ENCODE data around the gene FAM193B. TPM values are rescaled to one million over a fixed set of nuclear protein-coding genes. Genes with fewer than 3 reads are reported as not detected.

Gene FAM193B
- total RNA-seq, 2 experiments from 2014 or later = 63.6 to 77.7 TPM

GRCh38 chr5:177474002-177474476 lies 80.3 kb downstream of the FAM193B start:
- peaks cover 7% of the 10 kb centered on the region for H3K36me3 Mint-ChIP-seq (ENCODE audit: low read depth)
- H3K27me3 Mint-ChIP-seq = peaks cover 4% of the 10 kb centered on the region
- H3K4me1 Mint-ChIP-seq = peaks cover 40% of the 10 kb centered on the region
- DNase-seq (no peak), ATAC-seq (no peak)
- H3K9me3 Mint-ChIP-seq (ENCODE audit: low read depth) = no peaks in the 10 kb centered on the region
- intact Hi-C loops (cut with DNase I, micrococcal nuclease) = no loop called here
- ChIA-PET POLR2A (no interaction called here), CTCF (interaction anchor here (0.7 to 1.4 kb wide), 3 partner anchors 27 to 83 kb away, joined by 3 to 4 read pairs (median 3); no protein-coding TSS in a partner anchor)
- peak overlapping the region; percentile 70 for H3K27ac Mint-ChIP-seq
- H3K4me3 Mint-ChIP-seq = peak overlapping the region; percentile 65

GRCh38 chr5:177473443-177474001 lies 80.8 kb downstream of the FAM193B start, which contains the start of gene DBN1:
Gene DBN1, minus strand, starts transcription at chr5:177473634. Its CDS starts 113 bp downstream, at chr5:177473521.
- Mint-ChIP-seq H3K36me3 (ENCODE audit: low read depth) (peaks cover 2% of the 10 kb centered on the region), H3K9me3 (ENCODE audit: low read depth) (no peaks in the 10 kb centered on the region), H3K4me3 (peak within 1 kb of the TSS; percentile 65), H3K4me1 (peaks cover 35% of the 10 kb centered on the region), H3K27me3 (peaks cover 4% of the 10 kb centered on the region), H3K27ac (peak within 1 kb of the TSS; percentile 70)
- ChIA-PET POLR2A (no interaction called here), CTCF (interaction anchor here (0.7 to 1.5 kb wide), 7 partner anchors 16 to 83 kb away, joined by 3 to 5 read pairs (median 3); no protein-coding TSS in a partner anchor)
- peak; percentile 62 for DNase-seq
- ATAC-seq = peak; percentile 44
- intact Hi-C loops (cut with DNase I, micrococcal nuclease) = loop anchor here in 1 of 2 experiments (1.0 kb wide), 2 partner anchors 24 to 43 kb away; partner anchors contain the start of genes DDX41 and PDLIM7

- intact Hi-C loops (cut with DNase I, micrococcal nuclease) = loop anchor here in 1 of 2 experiments (1.0 kb wide), 3 partner anchors 16 to 44 kb away; partner anchors contain the start of genes DDX41 and PDLIM7
- DNase-seq (peak; percentile 78), ATAC-seq (peak; percentile 44)
- Mint-ChIP-seq H3K27me3 (peaks cover 4% of the 10 kb centered on the region), H3K36me3 (ENCODE audit: low read depth) (peaks cover 2% of the 10 kb centered on the region), H3K4me1 (peaks cover 27% of the 10 kb centered on the region), H3K4me3 (peak overlapping the region; percentile 65), H3K9me3 (ENCODE audit: low read depth) (no peaks in the 10 kb centered on the region), H3K27ac (no peak overlapping the region)
- ChIA-PET CTCF (interaction anchor here (0.8 to 1.6 kb wide), 10 partner anchors 15 to 113 kb away, joined by 3 to 6 read pairs (median 4); no protein-coding TSS in a partner anchor), POLR2A (interaction anchor here (0.6 to 0.7 kb wide), 2 partner anchors 15 to 103 kb away, joined by 3 to 4 read pairs; no protein-coding TSS in a partner anchor)
These were observed 81.6 kb downstream of the FAM193B start for GRCh38 chr5:177472460-177473442.

- Mint-ChIP-seq H3K4me1 (peaks cover 25% of the 10 kb centered on the region), H3K36me3 (ENCODE audit: low read depth) (peaks cover 2% of the 10 kb centered on the region), H3K9me3 (ENCODE audit: low read depth) (no peaks in the 10 kb centered on the region), H3K4me3 (peak overlapping the region; percentile 65), H3K27me3 (peaks cover 4% of the 10 kb centered on the region), H3K27ac (no peak overlapping the region)
- ChIA-PET CTCF (interaction anchor here (0.9 to 1.6 kb wide), 7 partner anchors 9 to 113 kb away, joined by 3 to 6 read pairs (median 4); no protein-coding TSS in a partner anchor), POLR2A (interaction anchor here (0.6 kb wide), 1 partner anchor 102 kb away, joined by 4 read pairs; no protein-coding TSS in a partner anchor)
- ATAC-seq (no peak), DNase-seq (no peak)
- intact Hi-C loops (cut with DNase I, micrococcal nuclease) = loop anchor here in 1 of 2 experiments (1.0 kb wide), 1 partner anchor 15 kb away; no protein-coding TSS in a partner anchor
These were observed 82.6 kb downstream of the FAM193B start for GRCh38 chr5:177471610-177472356.

GRCh38 chr5:177470759-177471536 lies 83.4 kb downstream of the FAM193B start:
- ATAC-seq (no peak), DNase-seq (no peak)
- ChIA-PET POLR2A (no interaction called here), CTCF (interaction anchor here (0.9 to 1.1 kb wide), 4 partner anchors 10 to 39 kb away, joined by 3 to 5 read pairs (median 4); no protein-coding TSS in a partner anchor)
- H3K4me1 Mint-ChIP-seq = peaks cover 19% of the 10 kb centered on the region
- no peak overlapping the region for H3K4me3 Mint-ChIP-seq
- H3K9me3 Mint-ChIP-seq (ENCODE audit: low read depth) = no peaks in the 10 kb centered on the region
- H3K36me3 Mint-ChIP-seq (ENCODE audit: low read depth) = peaks cover 3% of the 10 kb centered on the region
- H3K27me3 Mint-ChIP-seq = peaks cover 4% of the 10 kb centered on the region
- H3K27ac Mint-ChIP-seq = no peak overlapping the region
- intact Hi-C loops (cut with DNase I, micrococcal nuclease) = no loop called here

Other genes with a start within 250 kb of the FAM193B start
- 10 to 100 TPM; 21.3 to 27.2 TPM for gene MXD3, start 242.7 kb downstream of the FAM193B start, total RNA-seq
- gene LMAN2, start 202.9 kb downstream of the FAM193B start, total RNA-seq = 10 to 100 TPM; 74.5 to 92.1 TPM
- 10 to 100 TPM; 43.8 to 62.0 TPM for gene RGS14, start 196.6 kb downstream of the FAM193B start, total RNA-seq
- under 1 TPM in 1 of 2 experiments, not detected in 1; 0.14 TPM for gene SLC34A1, start 170.1 kb downstream of the FAM193B start, total RNA-seq
- gene PFN3, start 153.9 kb downstream of the FAM193B start, total RNA-seq = not detected
- gene F12, start 145.0 kb downstream of the FAM193B start, total RNA-seq = 1 to 10 TPM; 3.4 to 4.9 TPM
- gene GRK6, start 127.9 kb downstream of the FAM193B start, total RNA-seq = 100 to 1,000 TPM; 110 to 141 TPM
- gene PRR7, start 107.7 kb downstream of the FAM193B start, total RNA-seq = 10 to 100 TPM; 12.3 to 13.0 TPM
- 10 to 100 TPM; 29.5 to 41.2 TPM for gene DBN1, start 80.9 kb downstream of the FAM193B start, total RNA-seq
- 10 to 100 TPM; 41.9 to 50.2 TPM for gene PDLIM7, start 57.0 kb downstream of the FAM193B start, total RNA-seq
- gene DOK3, start 44.7 kb downstream of the FAM193B start, total RNA-seq = 1 to 10 TPM; 4.2 to 4.8 TPM
- gene DDX41, start 37.6 kb downstream of the FAM193B start, total RNA-seq = 100 to 1,000 TPM; 192 to 197 TPM
- 100 to 1,000 TPM in 1 of 2 experiments, 10 to 100 TPM in 1; 83.2 to 109 TPM for gene TMED9, start 37.6 kb upstream of the FAM193B start, total RNA-seq
- gene B4GALT7, start 45.6 kb upstream of the FAM193B start, total RNA-seq = 10 to 100 TPM; 16.3 to 18.1 TPM
- gene FAM153A, start 228.3 kb upstream of the FAM193B start, total RNA-seq = 10 to 100 TPM; 38.8 to 54.0 TPM

All from activated CD4-positive, alpha-beta T cell treated with anti-CD3 and anti-CD28 coated beads for 36 hours (primary cell).